Body of pancreas (tissue), 4 donors: ENCODE measurements around the gene ABHD4. TPM values are rescaled to one million over a fixed set of nuclear protein-coding genes. Genes with fewer than 3 reads are reported as not detected.

Experiments
- ATAC-seq: fragments of 150-250 bp; one replicate; pipeline ENCODE4 v1.9.1; 2016
- DNase-seq, 4 donors: peaks; one replicate each; pipeline ENCODE4 v3.0.0-alpha.2; 2019
- H3K27ac ChIP-seq, 4 donors: fragments of 200-600 bp; sonication (generic); 1 replicate in 3 of 4; 2 replicates in 1 of 4; pipeline versions ENCODE4 v1.5.1 to v1.6.1; 2016 to 2019; ENCODE audit warnings: mild to moderate bottlenecking in 1 of 4, mixed read lengths in 1 of 4, moderate library complexity in 1 of 4
- H3K27me3 ChIP-seq, 2 donors: fragments of 200-600 bp; sonication (generic); one replicate each; pipeline ENCODE4 v1.6.0; 2016; ENCODE audit warnings: mild to moderate bottlenecking in 1 of 2
- H3K36me3 ChIP-seq, 2 donors: fragments of 200-600 bp; sonication (generic); replicated peaks in 1 of 2; 2 replicates each; pipeline ENCODE4 v1.5.1; 2016; ENCODE audit warnings: low read depth in 2 of 2; ENCODE audit not compliant: insufficient read depth in 1 of 2
- H3K4me1 ChIP-seq: fragments of 200-600 bp; sonication (generic); one replicate; pipeline ENCODE4 v1.6.0; 2016
- H3K4me3 ChIP-seq, 2 donors: fragments of 200-600 bp; sonication (generic); 1 replicate in 1 of 2; 2 replicates in 1 of 2; pipeline ENCODE4 v1.5.1; 2016 to 2019
- H3K9me3 ChIP-seq, 3 donors: fragments of 200-600 bp; sonication (generic); 1 replicate in 2 of 3; 2 replicates in 1 of 3; pipeline ENCODE4 v1.5.1; 2016
- CTCF ChIP-seq, 7 experiments: fragments of 450-650 bp in 4 of 7; fragments of 200-600 bp in 3 of 7; sonication (generic) in 3 of 7; IDR thresholded peaks; one replicate each; pipeline ENCODE4 v1.5.1; 2016 to 2019; ENCODE audit warnings: antibody characterized with exemption in 7 of 7
- POLR2A ChIP-seq, 3 donors: fragments of 450-650 bp; IDR thresholded peaks; one replicate each; pipeline ENCODE4 v1.6.1; 2016; ENCODE audit warnings: antibody characterized with exemption in 3 of 3, mild to moderate bottlenecking in 2 of 3
- WGBS, 2 donors: methylation state at CpG; one replicate each; pipeline ENCODE4 v1.1.5; 2017; 5-methylcytosine and 5-hydroxymethylcytosine counted together
- intact Hi-C: fragments of 100-400 bp; cut with DNase I; formaldehyde crosslinking; loops from one replicate; pipeline ENCODE4 v1.15.1; 2023
- total RNA-seq, 2 donors: library from RNA; depleted of rRNA; stranded (reverse); fragments of >200 nt; gene quantifications; one replicate each; pipeline ENCODE4 v1.1.0, GENCODE V29; 2016

Gene ABHD4
- total RNA-seq, 2 donors from 2014 or later = 11.9 to 28.3 TPM

GRCh38 chr14:22627506-22628263 lies 29.6 kb downstream of the ABHD4 start:
- WGBS, 2 donors = 69 to 71% methylated on average over 7 of the region's 7 CpGs
- no peaks in the 10 kb centered on the region for H3K36me3 ChIP-seq

GRCh38 chr14:22629361-22629760 lies 31.3 kb downstream of the ABHD4 start:
- Histone ChIP-seq H3K9me3 (no peaks in the 10 kb centered on the region), H3K4me3 (no peak overlapping the region), H3K27me3 (no peaks in the 10 kb centered on the region), H3K36me3 (no peaks in the 10 kb centered on the region), H3K27ac (no peak overlapping the region), H3K4me1 (no peaks in the 10 kb centered on the region)
- 54 to 55% methylated on average over 5 of the region's 5 CpGs for WGBS, 2 donors
- intact Hi-C loops = no loop called here
- TF ChIP-seq CTCF (IDR thresholded peaks at IDR 0.05) (no peak), POLR2A (IDR thresholded peaks at IDR 0.05) (no peak)
- DNase-seq = no peak
- no peak for ATAC-seq

More at GRCh38 chr14:22627506-22628263, 29.6 kb downstream of the ABHD4 start:
- Histone ChIP-seq H3K4me3 (no peak overlapping the region), H3K27me3 (no peaks in the 10 kb centered on the region), H3K4me1 (no peaks in the 10 kb centered on the region), H3K9me3 (no peaks in the 10 kb centered on the region), H3K27ac (no peak overlapping the region)
- TF ChIP-seq POLR2A (IDR thresholded peaks at IDR 0.05) (no peak), CTCF (IDR thresholded peaks at IDR 0.05) (no peak)
- ATAC-seq = no peak
- no peak for DNase-seq
- intact Hi-C loops = no loop called here

- H3K27ac ChIP-seq = no peak overlapping the region
- H3K4me1 ChIP-seq = no peaks in the 10 kb centered on the region
- no peaks in the 10 kb centered on the region for H3K36me3 ChIP-seq
- no peak for DNase-seq
- H3K27me3 ChIP-seq = no peaks in the 10 kb centered on the region
- 89 to 94% methylated on average over 3 of the region's 3 CpGs for WGBS, 2 donors
- TF ChIP-seq POLR2A (IDR thresholded peaks at IDR 0.05) = no peak
- TF ChIP-seq CTCF (IDR thresholded peaks at IDR 0.05) = no peak
- H3K9me3 ChIP-seq = no peaks in the 10 kb centered on the region
- ATAC-seq = no peak
- intact Hi-C loops = no loop called here
- no peak overlapping the region for H3K4me3 ChIP-seq
These were observed 32.0 kb downstream of the ABHD4 start for GRCh38 chr14:22630066-22630465.

GRCh38 chr14:22630486-22630885 lies 32.4 kb downstream of the ABHD4 start:
- TF ChIP-seq CTCF (IDR thresholded peaks at IDR 0.05) (no peak), POLR2A (IDR thresholded peaks at IDR 0.05) (no peak)

More at GRCh38 chr14:22630486-22630885, 32.4 kb downstream of the ABHD4 start:
- no peaks in the 10 kb centered on the region for H3K27me3 ChIP-seq
- intact Hi-C loops = no loop called here
- ATAC-seq = no peak
- H3K4me3 ChIP-seq = no peak overlapping the region
- WGBS, 2 donors = 83 to 85% methylated on average over 2 of the region's 2 CpGs
- no peaks in the 10 kb centered on the region for H3K4me1 ChIP-seq
- H3K36me3 ChIP-seq = no peaks in the 10 kb centered on the region
- no peaks in the 10 kb centered on the region for H3K9me3 ChIP-seq
- no peak for DNase-seq
- H3K27ac ChIP-seq = no peak overlapping the region
